Cardiac muscle cell (in vitro differentiated cells and primary cell): ENCODE results near the gene CANX. TPM values are rescaled to one million over a fixed set of nuclear protein-coding genes. Genes with fewer than 3 reads are reported as not detected.

ENCODE experiments used
- DNase-seq, 2 donors: peaks; one replicate each; pipeline versions ENCODE4 v3.0.0 to v3.0.0-alpha.2; 2010 to 2017; ENCODE audit warnings: low read depth in 1 of 2, low spot score in 1 of 2
- H3K27ac ChIP-seq: fragments of 200-600 bp; sonication (generic); 2 replicates; pipeline ENCODE4 v1.5.1; 2016
- H3K27me3 ChIP-seq: fragments of 200-600 bp; sonication (generic); 2 replicates; pipeline ENCODE4 v1.6.0; 2016; ENCODE audit warnings: control low read depth
- H3K36me3 ChIP-seq: fragments of 200-600 bp; sonication (generic); 2 replicates; pipeline ENCODE4 v1.5.1; 2016; ENCODE audit warnings: control low read depth
- H3K4me1 ChIP-seq: fragments of 200-600 bp; sonication (generic); 2 replicates; pipeline ENCODE4 v1.8.1; 2017; ENCODE audit warnings: low read depth, mild to moderate bottlenecking, mixed run types
- H3K4me3 ChIP-seq: fragments of 200-600 bp; sonication (generic); 2 replicates; pipeline ENCODE4 v1.5.1; 2016; ENCODE audit warnings: mild to moderate bottlenecking
- H3K9me3 ChIP-seq: fragments of 200-600 bp; sonication (generic); 2 replicates; pipeline ENCODE4 v1.5.1; 2017; ENCODE audit warnings: low read depth, mild to moderate bottlenecking, control low read depth
- polyA plus RNA-seq: library from polyadenylated mRNA; unstranded; fragments of >200 nt; fragmentation: Nextera tagmentation; extraction: Ambion mirVana; gene quantifications from 2 replicates; pipeline ENCODE4 v1.2.1, GENCODE V29; 2016
- total RNA-seq: library from RNA; depleted of rRNA; stranded (reverse); fragments of >200 nt; gene quantifications from 2 replicates; pipeline ENCODE4 v1.2.3, GENCODE V29; 2016
- TF ChIP-seq, protein P1 (sequence below): IDR thresholded peaks from 2 replicates; pipeline ENCODE4 v1.5.1; 2012; ENCODE audit warnings: low read depth, mild to moderate bottlenecking, low read length

The CANX gene
- total and polyA plus RNA-seq, 2 experiments from 2014 or later: 319 to 358 TPM

DNA sequence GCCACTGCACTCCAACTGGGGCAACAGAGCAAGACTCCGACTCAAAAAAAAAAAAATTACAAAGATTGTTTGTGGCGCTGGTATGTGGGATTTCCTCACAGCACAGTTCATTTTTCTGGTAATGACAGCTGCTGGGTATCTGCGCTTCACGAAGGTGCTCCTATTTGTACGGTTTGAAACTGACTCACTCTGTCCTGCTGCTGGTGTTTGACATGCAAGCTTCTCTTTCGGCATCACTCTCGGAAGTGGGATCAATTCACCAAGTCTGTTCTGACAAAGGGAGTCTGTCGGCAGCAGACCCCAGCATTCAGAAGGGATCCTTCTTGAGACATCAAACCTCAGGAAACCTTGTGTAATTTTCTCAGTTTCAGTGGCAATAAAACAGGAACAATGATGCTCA, 60.2 kb downstream of the CANX start:
- no peak for DNase-seq
- no peaks in the 10 kb centered on the region for H3K9me3 ChIP-seq
- H3K4me3 ChIP-seq: no peak overlapping the region
- H3K27ac ChIP-seq: peak overlapping the region; percentile 70
- H3K4me1 ChIP-seq: peaks cover 70% of the 10 kb centered on the region
- TF ChIP-seq, protein P1, sequence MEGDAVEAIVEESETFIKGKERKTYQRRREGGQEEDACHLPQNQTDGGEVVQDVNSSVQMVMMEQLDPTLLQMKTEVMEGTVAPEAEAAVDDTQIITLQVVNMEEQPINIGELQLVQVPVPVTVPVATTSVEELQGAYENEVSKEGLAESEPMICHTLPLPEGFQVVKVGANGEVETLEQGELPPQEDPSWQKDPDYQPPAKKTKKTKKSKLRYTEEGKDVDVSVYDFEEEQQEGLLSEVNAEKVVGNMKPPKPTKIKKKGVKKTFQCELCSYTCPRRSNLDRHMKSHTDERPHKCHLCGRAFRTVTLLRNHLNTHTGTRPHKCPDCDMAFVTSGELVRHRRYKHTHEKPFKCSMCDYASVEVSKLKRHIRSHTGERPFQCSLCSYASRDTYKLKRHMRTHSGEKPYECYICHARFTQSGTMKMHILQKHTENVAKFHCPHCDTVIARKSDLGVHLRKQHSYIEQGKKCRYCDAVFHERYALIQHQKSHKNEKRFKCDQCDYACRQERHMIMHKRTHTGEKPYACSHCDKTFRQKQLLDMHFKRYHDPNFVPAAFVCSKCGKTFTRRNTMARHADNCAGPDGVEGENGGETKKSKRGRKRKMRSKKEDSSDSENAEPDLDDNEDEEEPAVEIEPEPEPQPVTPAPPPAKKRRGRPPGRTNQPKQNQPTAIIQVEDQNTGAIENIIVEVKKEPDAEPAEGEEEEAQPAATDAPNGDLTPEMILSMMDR: no peak
- H3K36me3 ChIP-seq: no peaks in the 10 kb centered on the region
- H3K27me3 ChIP-seq: no peaks in the 10 kb centered on the region

DNA sequence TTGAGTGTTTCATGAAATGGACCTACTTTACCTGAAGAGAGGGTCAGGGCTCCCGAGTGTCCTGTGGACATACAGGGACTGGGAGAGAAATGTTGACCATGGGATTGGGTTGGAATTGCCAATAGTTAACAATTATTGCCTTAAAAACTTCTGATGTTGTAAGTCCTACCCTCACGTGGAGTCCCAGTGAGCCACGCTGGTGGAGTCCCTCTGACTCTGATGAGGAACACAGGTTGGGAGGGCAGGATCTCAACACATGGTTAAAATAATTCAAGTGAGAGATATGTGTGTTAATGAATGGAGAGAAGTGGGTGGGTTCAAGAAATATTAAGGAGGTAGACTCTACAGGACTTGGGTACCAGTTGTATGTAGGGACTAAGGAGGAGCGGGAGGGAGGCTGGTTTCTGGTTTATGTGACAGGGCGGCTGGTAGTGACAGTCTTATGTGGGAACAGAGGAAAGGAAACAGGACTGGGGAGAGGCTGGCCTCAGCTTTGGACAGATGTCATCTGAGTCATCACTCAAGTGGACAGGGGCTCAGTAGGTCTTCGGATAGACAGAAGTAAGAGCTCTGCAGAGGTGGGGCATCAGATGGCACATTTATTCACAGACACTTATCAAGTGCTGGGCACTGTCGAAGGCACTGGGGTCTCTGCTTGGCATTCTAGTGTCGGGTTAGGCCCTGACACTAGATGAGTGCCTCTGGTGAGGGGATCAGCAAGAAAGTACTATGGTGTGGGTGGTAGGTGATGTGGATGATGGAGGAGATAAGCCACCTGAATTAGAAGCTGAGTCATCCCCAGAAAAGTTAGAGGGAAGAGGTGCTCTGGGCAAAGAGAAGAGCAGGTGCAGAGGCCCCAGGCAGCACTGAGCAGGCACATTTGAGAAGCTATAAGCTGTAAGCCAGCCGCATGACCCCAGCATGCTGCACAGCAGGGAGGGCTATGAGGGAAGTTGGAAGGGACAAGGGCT, 61.1 kb downstream of the CANX start:
- Histone ChIP-seq H3K27me3 (no peaks in the 10 kb centered on the region), H3K27ac (peak overlapping the region; percentile 70), H3K4me1 (peaks cover 62% of the 10 kb centered on the region), H3K4me3 (no peak overlapping the region), H3K36me3 (no peaks in the 10 kb centered on the region), H3K9me3 (no peaks in the 10 kb centered on the region)
- no peak for DNase-seq
- TF ChIP-seq, protein P1: no peak

DNA sequence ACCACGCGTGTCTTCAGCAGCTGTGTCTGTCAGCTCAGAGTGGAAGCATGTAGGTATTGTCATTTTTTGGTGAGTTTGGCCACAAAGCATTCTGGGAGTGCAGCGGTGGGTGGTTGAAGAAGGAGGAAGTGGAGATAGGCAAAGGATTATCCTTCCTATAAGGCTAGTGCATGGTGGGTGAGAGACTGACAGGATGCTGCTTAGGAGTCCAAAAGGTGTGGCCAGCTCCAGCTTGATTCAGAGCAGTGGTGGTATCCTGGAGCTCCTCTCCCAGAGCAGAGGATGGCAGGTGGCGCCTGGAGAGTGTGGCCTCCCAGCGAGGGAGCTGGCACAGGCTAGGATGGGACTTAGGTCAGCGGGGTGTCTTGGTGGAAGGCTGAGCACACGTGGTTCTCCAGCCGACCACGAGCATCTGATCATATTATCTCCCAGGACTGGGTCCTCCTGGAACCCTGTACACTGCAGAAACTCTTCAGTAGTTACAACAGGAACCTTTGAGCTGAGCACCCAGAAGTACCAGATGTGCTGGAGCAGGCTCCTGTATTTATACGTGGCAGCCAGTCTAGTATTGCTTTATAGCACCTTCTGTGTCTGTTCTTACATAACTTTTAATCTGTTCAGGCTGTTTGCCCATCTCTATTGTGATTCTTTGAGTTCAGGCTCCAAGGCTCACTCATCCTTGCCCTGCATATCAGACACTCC, 63.5 kb downstream of the CANX start:
- DNase-seq: no peak
- peaks cover 45% of the 10 kb centered on the region for H3K4me1 ChIP-seq
- H3K27ac ChIP-seq: peak overlapping the region; percentile 60
- peaks cover 9% of the 10 kb centered on the region for H3K36me3 ChIP-seq
- no peaks in the 10 kb centered on the region for H3K9me3 ChIP-seq
- no peak overlapping the region for H3K4me3 ChIP-seq
- TF ChIP-seq, protein P1: no peak
- no peaks in the 10 kb centered on the region for H3K27me3 ChIP-seq

DNA sequence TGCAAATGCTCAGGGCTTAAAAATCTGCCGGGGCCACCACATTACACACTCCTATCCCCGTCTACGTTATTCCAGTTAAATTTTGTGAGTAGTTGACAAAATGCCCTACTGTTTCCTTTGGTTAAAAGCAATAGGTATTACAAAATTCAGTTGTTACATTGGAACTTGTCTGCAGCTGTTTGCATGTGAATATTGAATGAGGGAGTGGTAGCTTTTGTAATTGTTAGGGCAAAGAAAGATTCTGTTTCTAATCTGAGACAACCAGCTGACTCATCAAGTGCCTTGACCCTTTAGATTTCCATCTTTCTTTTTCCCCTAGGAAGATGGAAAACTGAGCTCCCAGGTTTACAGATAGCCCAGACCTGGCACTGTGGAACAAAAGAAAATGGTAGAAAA, 64.0 kb downstream of the CANX start:
- peaks cover 45% of the 10 kb centered on the region for H3K4me1 ChIP-seq
- TF ChIP-seq, protein P1: no peak
- peak overlapping the region; percentile 60 for H3K27ac ChIP-seq
- DNase-seq: peak in 1 of 2 donors; percentile 32
- peaks cover 9% of the 10 kb centered on the region for H3K36me3 ChIP-seq
- H3K27me3 ChIP-seq: no peaks in the 10 kb centered on the region
- no peaks in the 10 kb centered on the region for H3K9me3 ChIP-seq
- no peak overlapping the region for H3K4me3 ChIP-seq

GRCh38 chr5:179763215-179763945, 64.6 kb downstream of the CANX start:
- Histone ChIP-seq H3K27ac (peak overlapping the region; percentile 60), H3K4me3 (no peak overlapping the region), H3K36me3 (peaks cover 9% of the 10 kb centered on the region), H3K4me1 (peaks cover 40% of the 10 kb centered on the region), H3K9me3 (no peaks in the 10 kb centered on the region), H3K27me3 (no peaks in the 10 kb centered on the region)
- TF ChIP-seq, protein P1: peak; percentile 85
- DNase-seq: peak; percentile 72 to 89
